Memory B cell (primary cell): Measurements from ENCODE around the gene FKBP15.

Experiments used
- ATAC-seq: fragments of 150-1000 bp; cut with Tn5 transposase; 2 replicates; pipeline ENCODE4 v1.10.0; 2021; ENCODE audit warnings: low read depth, mild to moderate bottlenecking, moderate library complexity
- DNase-seq, 2 donors: peaks; one replicate each; pipeline ENCODE4 v3.0.0; 2022; ENCODE audit warnings: low spot score in 2 of 2
- H3K27ac Mint-ChIP-seq: one replicate; pipeline ENCODE4 v1.8.0; 2022; ENCODE audit warnings: mild to moderate bottlenecking, moderate library complexity, mixed read lengths
- H3K27me3 Mint-ChIP-seq: one replicate; pipeline ENCODE4 v1.8.0; 2022; ENCODE audit warnings: mixed read lengths
- H3K36me3 Mint-ChIP-seq: one replicate; pipeline ENCODE4 v1.8.0; 2022; ENCODE audit warnings: mild to moderate bottlenecking, mixed read lengths
- H3K4me1 Mint-ChIP-seq: one replicate; pipeline ENCODE4 v1.8.0; 2022; ENCODE audit warnings: mixed read lengths
- H3K4me3 Mint-ChIP-seq: one replicate; pipeline ENCODE4 v1.8.0; 2022; ENCODE audit warnings: mild to moderate bottlenecking, moderate library complexity, mixed read lengths
- H3K9me3 Mint-ChIP-seq: one replicate; pipeline ENCODE4 v1.8.0; 2022; ENCODE audit warnings: mixed read lengths

Gene FKBP15

DNA sequence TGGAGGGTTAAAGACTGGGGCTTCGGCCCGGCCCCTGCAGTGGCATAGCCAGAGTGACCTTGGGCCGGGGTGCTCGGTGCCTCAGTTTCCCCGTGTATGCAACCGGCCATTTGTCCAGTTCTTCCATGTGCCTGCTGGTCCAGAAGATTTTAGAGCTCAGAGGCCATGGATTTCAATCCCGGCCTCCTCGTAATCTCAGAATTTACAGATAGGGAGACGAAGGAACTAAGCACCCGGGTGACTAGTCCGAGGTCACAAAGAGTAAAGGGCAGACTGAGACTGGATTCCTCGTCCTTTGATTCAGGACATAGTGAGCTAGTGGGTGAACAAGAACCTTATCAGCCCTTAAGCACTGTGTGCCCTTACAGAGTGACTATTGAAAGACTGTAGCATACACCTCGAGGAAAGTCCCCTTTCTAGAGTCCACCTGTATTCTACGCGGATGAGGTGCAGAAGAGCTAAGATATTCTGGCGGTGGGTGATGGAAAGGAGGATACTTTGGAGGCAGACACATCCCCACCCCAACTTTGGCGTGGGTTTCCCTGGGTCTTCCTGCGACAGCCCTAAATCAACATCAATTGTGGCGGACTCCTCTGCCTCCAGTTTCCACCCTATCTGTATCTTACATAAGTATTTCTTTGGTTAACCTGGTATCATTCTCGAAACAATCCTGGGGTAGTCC, 864 bp upstream of the FKBP15 start:
- Mint-ChIP-seq H3K4me3 (peak overlapping the region; percentile 96), H3K27ac (peak overlapping the region; percentile 90), H3K27me3 (no peaks in the 10 kb centered on the region), H3K4me1 (peaks cover 21% of the 10 kb centered on the region), H3K9me3 (no peaks in the 10 kb centered on the region), H3K36me3 (peaks cover 4% of the 10 kb centered on the region)
- no peak for ATAC-seq
- no peak for DNase-seq

DNA sequence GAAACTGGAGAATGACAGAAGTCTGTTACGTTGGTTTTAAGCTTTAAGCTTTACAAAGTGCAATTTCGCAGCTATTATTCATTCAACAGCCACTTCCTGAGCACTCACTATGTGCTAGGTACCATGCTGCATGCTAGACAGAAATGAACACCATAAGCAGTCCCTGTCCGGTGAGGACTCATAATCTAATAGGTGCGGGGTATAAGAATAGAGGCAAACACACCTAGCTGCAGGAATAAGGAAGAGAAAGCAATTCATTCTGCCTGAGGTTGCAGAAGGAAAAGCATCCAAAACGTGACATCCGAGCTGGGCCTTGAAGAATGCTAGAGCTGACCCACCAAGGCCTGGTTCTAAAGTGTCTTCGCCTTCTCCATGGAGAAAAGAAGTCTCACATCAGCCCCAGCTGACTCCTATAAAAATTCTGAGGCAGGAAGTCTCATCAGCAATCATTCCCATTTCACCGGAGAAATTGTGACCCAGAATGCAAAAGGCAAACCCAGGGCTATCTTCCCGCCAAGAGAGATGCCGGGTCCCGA, 542 bp downstream of the FKBP15 start:
- DNase-seq = no peak
- no peak for ATAC-seq
- H3K36me3 Mint-ChIP-seq = peaks cover 4% of the 10 kb centered on the region
- peaks cover 19% of the 10 kb centered on the region for H3K4me1 Mint-ChIP-seq
- H3K4me3 Mint-ChIP-seq = peak overlapping the region; percentile 96
- no peaks in the 10 kb centered on the region for H3K9me3 Mint-ChIP-seq
- peak overlapping the region; percentile 90 for H3K27ac Mint-ChIP-seq
- H3K27me3 Mint-ChIP-seq = no peaks in the 10 kb centered on the region

DNA sequence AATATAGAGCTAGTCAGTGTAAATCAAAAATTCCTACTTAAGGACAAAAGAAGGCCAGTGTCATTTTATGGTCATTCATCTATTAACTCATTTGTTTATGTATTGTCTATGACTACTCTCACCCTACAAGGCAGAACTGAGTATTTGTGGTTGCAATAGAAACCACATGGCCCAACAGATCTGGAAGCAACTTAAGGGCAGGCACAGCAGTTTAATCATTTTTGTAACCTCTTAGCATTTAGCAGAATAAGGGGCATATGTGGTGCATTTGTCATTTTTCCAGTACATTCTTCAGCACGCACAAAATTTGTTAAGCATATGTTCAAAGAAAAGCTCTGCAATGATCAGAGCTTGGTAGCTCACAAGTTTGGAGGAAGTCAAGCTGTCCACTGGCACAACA, 1.1 kb downstream of the FKBP15 start:
- peak overlapping the region; percentile 90 for H3K27ac Mint-ChIP-seq
- DNase-seq (no peak), ATAC-seq (no peak)
- H3K36me3 Mint-ChIP-seq = peaks cover 3% of the 10 kb centered on the region
- peak overlapping the region; percentile 96 for H3K4me3 Mint-ChIP-seq
- H3K27me3 Mint-ChIP-seq = no peaks in the 10 kb centered on the region
- no peaks in the 10 kb centered on the region for H3K9me3 Mint-ChIP-seq
- H3K4me1 Mint-ChIP-seq = peaks cover 20% of the 10 kb centered on the region

DNA sequence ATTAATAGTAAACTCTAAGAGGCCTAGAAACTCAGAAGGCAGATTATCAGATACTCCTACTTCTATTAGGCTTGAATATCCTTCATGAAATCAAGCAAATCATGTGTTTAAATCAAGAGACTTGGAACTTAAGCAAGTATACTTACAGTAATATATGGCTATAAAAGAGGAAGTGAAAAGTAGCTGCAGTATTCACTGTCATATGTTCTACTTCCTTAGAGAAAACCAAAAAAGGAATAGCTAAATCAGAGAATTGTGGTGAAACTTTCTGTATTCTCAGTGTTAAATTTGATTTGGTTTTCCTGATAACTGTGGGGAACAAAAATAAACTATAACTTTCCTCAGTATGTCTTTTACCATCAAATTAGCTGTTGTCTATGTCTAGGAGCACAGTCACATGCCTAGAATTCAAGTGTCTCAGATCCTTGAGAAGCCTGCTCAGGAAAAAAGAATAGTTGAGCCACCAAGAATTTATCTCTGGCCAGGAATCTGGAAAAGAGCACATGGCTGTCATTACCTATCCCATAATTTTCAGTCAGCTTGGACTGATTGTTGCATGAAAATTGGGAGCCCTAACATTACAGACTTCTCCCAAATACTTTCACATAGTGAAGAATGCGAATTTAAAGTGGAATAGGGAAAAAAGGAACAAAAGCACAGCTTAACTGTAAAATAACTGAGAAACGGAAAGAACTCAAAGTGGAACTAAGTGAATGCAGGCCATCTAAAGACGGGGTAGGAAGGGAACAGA, 1.7 kb downstream of the FKBP15 start:
- H3K27me3 Mint-ChIP-seq = no peaks in the 10 kb centered on the region

DNA sequence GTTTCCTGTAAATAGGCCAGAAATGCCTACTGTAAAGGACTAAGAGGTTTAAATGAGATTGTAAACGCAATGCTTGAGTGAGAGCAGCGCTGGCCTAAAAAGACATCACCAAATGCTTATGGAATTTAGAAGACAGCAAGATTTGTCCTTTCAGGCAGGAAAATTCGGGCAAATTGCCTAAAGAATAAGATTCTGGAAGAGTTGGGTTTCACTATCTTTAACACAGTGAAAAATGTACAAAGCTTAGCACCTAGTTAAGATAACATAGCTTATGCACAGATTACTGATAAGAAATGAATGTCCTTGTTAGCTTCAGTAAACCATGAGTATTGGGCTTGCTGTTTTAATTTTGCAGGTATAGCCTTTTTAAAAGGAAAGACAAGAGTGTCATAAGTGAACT, 4.7 kb downstream of the FKBP15 start:
- Mint-ChIP-seq H3K4me1 (peaks cover 22% of the 10 kb centered on the region), H3K27ac (no peak overlapping the region), H3K4me3 (no peak overlapping the region), H3K36me3 (peaks cover 15% of the 10 kb centered on the region), H3K27me3 (no peaks in the 10 kb centered on the region), H3K9me3 (no peaks in the 10 kb centered on the region)
- ATAC-seq = no peak
- no peak for DNase-seq

More for the DNA sequence above, 1.7 kb downstream of the FKBP15 start:
- DNase-seq (no peak), ATAC-seq (peak; percentile 46)
- H3K4me3 Mint-ChIP-seq = peak overlapping the region; percentile 96
- H3K9me3 Mint-ChIP-seq = no peaks in the 10 kb centered on the region
- H3K36me3 Mint-ChIP-seq = peaks cover 5% of the 10 kb centered on the region
- peak overlapping the region; percentile 90 for H3K27ac Mint-ChIP-seq
- H3K4me1 Mint-ChIP-seq = peaks cover 23% of the 10 kb centered on the region

DNA sequence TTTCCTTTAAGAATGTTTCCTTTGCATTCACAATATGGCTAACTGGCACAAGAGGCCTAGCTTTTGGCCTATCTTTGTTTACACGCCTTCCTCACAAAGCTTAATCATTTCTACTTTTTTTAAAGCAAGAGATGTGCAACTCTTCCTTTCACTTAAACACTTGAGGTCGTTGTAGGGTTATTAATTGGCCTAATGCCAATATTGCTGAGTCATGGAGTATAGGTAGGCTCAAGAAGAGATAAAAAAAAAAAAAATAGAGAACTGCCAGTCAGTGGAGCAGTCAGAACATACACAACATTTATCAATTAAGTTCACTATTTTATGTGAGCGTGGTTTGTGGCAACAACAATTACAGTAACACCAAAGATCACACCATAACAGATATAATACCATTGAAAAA, 5.9 kb downstream of the FKBP15 start:
- H3K4me1 Mint-ChIP-seq = peaks cover 20% of the 10 kb centered on the region
- H3K9me3 Mint-ChIP-seq = no peaks in the 10 kb centered on the region
- ATAC-seq = no peak
- H3K36me3 Mint-ChIP-seq = peaks cover 18% of the 10 kb centered on the region
- H3K27ac Mint-ChIP-seq = peak overlapping the region; percentile 74
- no peak for DNase-seq
- no peak overlapping the region for H3K4me3 Mint-ChIP-seq
- no peaks in the 10 kb centered on the region for H3K27me3 Mint-ChIP-seq

DNA sequence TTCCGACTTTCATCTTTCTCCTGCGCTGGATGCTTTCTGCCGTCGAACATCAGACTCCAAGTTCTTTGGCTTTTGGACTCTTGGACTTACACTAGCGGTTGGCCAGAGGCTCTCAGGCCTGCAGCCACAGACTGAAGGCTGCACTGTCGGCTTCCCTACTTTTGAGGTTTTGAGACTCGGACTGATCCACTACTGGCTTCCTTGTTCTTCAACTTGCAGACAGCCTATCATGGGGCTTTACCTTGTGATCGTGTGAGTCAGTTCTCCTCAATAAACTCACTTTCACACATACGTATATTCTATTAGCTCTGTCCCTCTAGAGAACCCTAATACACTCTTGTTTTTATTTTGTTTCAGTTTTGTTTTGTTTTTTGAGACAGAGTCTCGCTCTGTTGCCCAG, 10.3 kb downstream of the FKBP15 start:
- Mint-ChIP-seq H3K27ac (no peak overlapping the region), H3K36me3 (peaks cover 30% of the 10 kb centered on the region), H3K27me3 (no peaks in the 10 kb centered on the region), H3K9me3 (no peaks in the 10 kb centered on the region), H3K4me3 (no peak overlapping the region), H3K4me1 (peaks cover 12% of the 10 kb centered on the region)
- no peak for ATAC-seq
- no peak for DNase-seq

DNA sequence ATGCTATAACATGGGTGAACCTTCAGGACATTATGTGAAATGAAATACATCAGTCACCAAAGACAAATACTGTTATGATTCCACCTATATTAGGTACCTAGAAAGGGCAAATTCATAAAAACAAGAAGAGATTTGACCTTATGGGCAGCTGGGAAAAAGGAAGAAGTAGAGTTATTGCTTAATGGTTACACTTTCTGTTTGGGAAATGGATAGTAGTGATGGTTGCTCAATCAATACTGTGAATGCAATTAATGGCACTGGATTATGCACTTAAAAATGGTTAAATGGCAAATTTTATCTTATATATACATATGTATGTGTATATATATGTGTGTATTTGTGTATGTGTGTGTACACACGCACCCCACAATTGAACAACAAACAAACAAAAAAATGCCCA, 15.2 kb downstream of the FKBP15 start:
- no peak for DNase-seq
- Mint-ChIP-seq H3K36me3 (peaks cover 38% of the 10 kb centered on the region), H3K4me3 (no peak overlapping the region), H3K27ac (no peak overlapping the region), H3K4me1 (no peaks in the 10 kb centered on the region), H3K9me3 (no peaks in the 10 kb centered on the region), H3K27me3 (no peaks in the 10 kb centered on the region)
- no peak for ATAC-seq

DNA sequence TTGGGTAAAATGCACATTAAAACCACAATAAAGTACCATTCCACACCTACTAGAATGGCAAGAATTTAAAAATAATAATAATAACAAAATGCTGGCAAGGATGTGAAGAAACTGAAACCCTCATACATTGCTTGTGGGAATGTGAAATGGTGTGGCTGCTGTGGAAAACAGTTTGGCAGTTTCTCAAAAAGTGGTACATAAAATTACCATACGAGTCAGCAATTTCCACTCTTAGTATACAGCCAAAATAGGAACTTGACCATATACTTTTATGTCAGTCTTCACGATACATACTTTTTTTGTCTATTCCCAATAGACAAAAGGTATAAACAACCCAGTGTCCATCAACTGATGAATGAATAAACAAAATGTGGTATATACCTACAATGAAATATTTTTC, 15.6 kb downstream of the FKBP15 start:
- Mint-ChIP-seq H3K27ac (no peak overlapping the region), H3K9me3 (no peaks in the 10 kb centered on the region), H3K4me1 (no peaks in the 10 kb centered on the region), H3K27me3 (no peaks in the 10 kb centered on the region), H3K36me3 (peaks cover 38% of the 10 kb centered on the region), H3K4me3 (no peak overlapping the region)
- no peak for ATAC-seq
- DNase-seq = no peak

DNA sequence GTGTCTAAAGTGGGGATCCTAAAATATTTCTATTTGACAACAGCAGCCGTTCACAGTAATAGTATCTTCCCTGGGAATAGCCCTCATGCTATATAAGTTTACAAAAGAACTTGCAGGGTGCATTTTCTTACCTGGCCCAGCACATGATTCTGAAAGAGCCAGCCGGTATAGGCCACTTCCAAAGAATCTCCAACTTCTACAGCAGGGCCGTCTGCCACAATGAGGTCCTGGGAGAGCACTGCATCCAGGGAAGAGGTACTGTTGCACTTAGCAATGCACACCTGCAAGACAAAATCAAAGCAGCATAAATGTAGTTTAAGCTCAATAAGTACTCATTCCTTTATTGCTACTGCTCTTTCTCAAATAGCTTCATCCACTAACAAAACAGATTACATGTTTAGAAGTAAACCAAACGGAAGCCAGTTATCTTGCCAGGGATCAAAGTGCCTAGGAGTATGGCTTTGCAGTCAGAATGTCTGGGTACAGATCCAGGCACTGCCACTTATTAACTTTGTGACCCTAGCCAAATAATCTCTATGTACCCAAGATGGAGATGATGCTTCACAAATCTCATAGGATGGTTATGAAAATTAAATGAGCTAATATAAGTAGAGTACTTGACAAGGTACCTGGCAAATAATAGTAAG, 21.3 kb downstream of the FKBP15 start:
- DNase-seq (no peak), ATAC-seq (no peak)
- H3K4me1 Mint-ChIP-seq = no peaks in the 10 kb centered on the region
- H3K36me3 Mint-ChIP-seq = peaks cover 38% of the 10 kb centered on the region
- H3K27me3 Mint-ChIP-seq = no peaks in the 10 kb centered on the region
- H3K4me3 Mint-ChIP-seq = no peak overlapping the region
- H3K9me3 Mint-ChIP-seq = no peaks in the 10 kb centered on the region
- peak overlapping the region; percentile 24 for H3K27ac Mint-ChIP-seq

DNA sequence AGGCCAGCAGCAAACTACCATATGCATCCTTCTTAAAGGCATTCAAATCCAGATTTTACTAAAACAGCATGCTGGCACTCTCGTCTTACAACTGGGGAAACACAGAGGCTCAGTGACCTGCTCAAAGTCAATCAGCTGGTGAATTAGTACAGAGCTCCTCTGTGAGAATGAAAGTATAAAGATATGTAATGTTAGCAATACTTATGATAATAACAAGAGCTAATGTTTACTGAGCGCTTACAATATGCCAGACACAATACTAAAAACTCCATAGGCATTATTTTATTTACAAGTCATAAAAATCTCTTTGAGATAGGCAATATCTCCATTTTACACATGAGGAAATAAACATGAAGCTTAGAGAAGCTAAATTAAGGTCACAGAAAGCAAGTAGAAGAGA, 28.6 kb downstream of the FKBP15 start:
- peaks cover 34% of the 10 kb centered on the region for H3K36me3 Mint-ChIP-seq
- H3K9me3 Mint-ChIP-seq = no peaks in the 10 kb centered on the region
- no peak overlapping the region for H3K27ac Mint-ChIP-seq
- DNase-seq (no peak), ATAC-seq (no peak)
- no peaks in the 10 kb centered on the region for H3K27me3 Mint-ChIP-seq
- no peaks in the 10 kb centered on the region for H3K4me1 Mint-ChIP-seq
- H3K4me3 Mint-ChIP-seq = no peak overlapping the region

DNA sequence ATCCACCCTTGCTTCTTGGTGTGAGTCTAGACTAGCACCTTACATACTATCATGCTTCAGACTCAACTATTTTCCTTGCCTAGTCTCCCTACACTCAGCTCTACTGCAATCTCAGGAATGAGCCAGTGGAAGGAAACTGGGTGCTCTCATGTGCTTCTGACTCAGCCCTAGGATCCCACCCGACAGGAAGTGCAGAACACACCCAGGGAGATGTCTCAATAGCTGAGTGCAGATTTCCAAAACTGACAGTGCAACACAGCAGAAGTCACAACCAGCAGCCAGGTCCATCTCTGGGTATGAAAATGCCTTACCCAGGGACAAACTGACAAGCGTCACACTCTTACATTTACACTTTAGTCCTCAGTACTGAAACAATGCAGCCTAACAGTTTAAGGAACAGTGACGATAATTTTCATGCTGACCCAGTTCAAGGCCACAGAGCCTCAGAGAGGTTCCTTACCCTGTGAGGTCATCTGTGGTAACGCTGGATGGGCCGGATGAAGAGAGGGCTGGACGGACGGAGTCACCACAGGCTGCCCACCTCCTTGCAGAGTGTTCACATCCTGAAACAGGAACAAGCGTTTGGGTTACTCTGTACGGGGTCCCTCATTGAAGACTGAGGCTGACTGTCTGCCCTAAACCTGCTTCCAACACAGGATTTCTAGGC, 33.0 kb downstream of the FKBP15 start:
- Mint-ChIP-seq H3K9me3 (no peaks in the 10 kb centered on the region), H3K27me3 (no peaks in the 10 kb centered on the region), H3K4me1 (no peaks in the 10 kb centered on the region), H3K4me3 (no peak overlapping the region), H3K36me3 (peaks cover 51% of the 10 kb centered on the region), H3K27ac (no peak overlapping the region)
- DNase-seq (no peak), ATAC-seq (no peak)

DNA sequence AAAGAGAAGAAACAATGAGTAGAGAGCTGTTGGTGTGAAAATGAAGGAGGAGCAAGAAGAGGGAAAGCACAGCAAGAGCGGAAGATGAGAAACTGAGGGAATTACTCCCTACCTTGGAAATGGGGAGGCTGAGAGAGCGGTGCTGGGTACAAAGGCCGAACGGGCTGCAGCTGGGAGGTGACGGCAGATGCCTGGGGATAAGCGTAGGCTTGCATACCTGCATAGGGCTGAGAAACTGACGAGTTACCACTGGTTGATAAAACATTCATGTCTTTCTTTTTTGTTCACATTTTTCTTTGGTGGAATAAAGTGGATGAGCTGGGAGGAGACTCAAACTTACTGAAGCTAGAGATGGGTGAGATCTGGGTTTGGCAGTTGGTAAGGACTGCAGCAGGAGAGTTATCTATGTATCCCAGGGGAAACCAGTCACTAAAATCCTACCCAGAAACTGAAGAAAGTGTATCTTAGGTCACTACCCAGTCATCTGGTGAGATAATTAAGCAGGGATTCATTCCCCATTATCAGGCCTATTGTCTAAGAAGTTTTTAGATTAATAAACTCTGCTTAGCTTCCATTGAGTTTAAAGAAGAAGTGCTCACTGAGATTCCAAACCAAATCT, 34.8 kb downstream of the FKBP15 start:
- Mint-ChIP-seq H3K4me3 (no peak overlapping the region), H3K36me3 (peaks cover 64% of the 10 kb centered on the region), H3K4me1 (no peaks in the 10 kb centered on the region), H3K9me3 (no peaks in the 10 kb centered on the region), H3K27ac (no peak overlapping the region), H3K27me3 (no peaks in the 10 kb centered on the region)
- no peak for DNase-seq
- no peak for ATAC-seq
